SK-N-SH treated with all-trans-retinoic acid at 6 μM for 48 hours (cell line): ENCODE measurements around the gene ADAP2.

ENCODE experiments used
- ATAC-seq: fragments of 200-7000 bp; cut with Tn5 transposase; 3 replicates; pipeline ENCODE4 v1.9.1; 2020; ENCODE audit warnings: mild to moderate bottlenecking, moderate library complexity
- ARNTL ChIP-seq: fragments of 450-650 bp; formaldehyde crosslinking; IDR thresholded peaks from 2 replicates; pipeline ENCODE4 v1.5.0; 2020; ENCODE audit warnings: low read depth, mild to moderate bottlenecking, moderate library complexity, borderline replicate concordance
- BACH2 ChIP-seq: fragments of 250-450 bp; sonication (Bioruptor Pico); IDR thresholded peaks from 2 replicates; pipeline ENCODE4 v1.9.0; 2021; ENCODE audit warnings: mild to moderate bottlenecking, borderline replicate concordance
- CREB5 ChIP-seq: fragments of 250-450 bp; sonication (Bioruptor Pico); IDR thresholded peaks from 2 replicates; pipeline ENCODE4 v1.5.1; 2020; ENCODE audit warnings: low read depth, mild to moderate bottlenecking, moderate library complexity
- CSDC2 ChIP-seq: fragments of 250-450 bp; sonication (Bioruptor Pico); IDR thresholded peaks from 2 replicates; pipeline ENCODE4 v1.5.0; 2020; ENCODE audit warnings: mild to moderate bottlenecking, moderate library complexity
- GLIS3 ChIP-seq: fragments of 250-450 bp; sonication (Bioruptor Pico); IDR thresholded peaks from 2 replicates; pipeline ENCODE4 v1.5.0; 2020; ENCODE audit warnings: mild to moderate bottlenecking, moderate library complexity
- ISL1 ChIP-seq: fragments of 250-450 bp; sonication (Bioruptor Pico); IDR thresholded peaks from 2 replicates; pipeline ENCODE4 v2.1.2; 2022; ENCODE audit warnings: mild to moderate bottlenecking, moderate library complexity
- OSR1 ChIP-seq: fragments of 250-450 bp; sonication (Bioruptor Pico); IDR thresholded peaks from 2 replicates; pipeline ENCODE4 v1.8.0; 2022; ENCODE audit warnings: moderate library complexity, mild to moderate bottlenecking, inconsistent platforms
- PATZ1 ChIP-seq: fragments of 250-450 bp; sonication (Bioruptor Pico); IDR thresholded peaks from 2 replicates; pipeline ENCODE4 v1.8.0; 2020; ENCODE audit warnings: mild to moderate bottlenecking, moderate library complexity, borderline replicate concordance
- POU6F1 ChIP-seq: fragments of 250-450 bp; sonication (Bioruptor Pico); IDR thresholded peaks from 2 replicates; pipeline ENCODE4 v1.8.0; 2021; ENCODE audit warnings: low read depth, mild to moderate bottlenecking, moderate library complexity, borderline replicate concordance
- PPARA ChIP-seq: fragments of 250-450 bp; sonication (Bioruptor Pico); IDR thresholded peaks from 2 replicates; pipeline ENCODE4 v1.5.0; 2020; ENCODE audit warnings: mild to moderate bottlenecking, borderline replicate concordance
- RARB ChIP-seq: fragments of 250-450 bp; sonication (Bioruptor Pico); IDR thresholded peaks from 2 replicates; pipeline ENCODE4 v1.8.0; 2021; ENCODE audit warnings: mild to moderate bottlenecking, moderate library complexity
- SNAI2 ChIP-seq: fragments of 250-450 bp; sonication (Bioruptor Pico); IDR thresholded peaks from 2 replicates; pipeline ENCODE4 v1.5.0; 2020; ENCODE audit warnings: mild to moderate bottlenecking, moderate library complexity
- TCF4 ChIP-seq: fragments of 250-450 bp; sonication (Bioruptor Pico); IDR thresholded peaks from 2 replicates; pipeline ENCODE4 v1.8.0; 2021; ENCODE audit warnings: mild to moderate bottlenecking, moderate library complexity, borderline replicate concordance
- TOX ChIP-seq: fragments of 250-450 bp; sonication (Bioruptor Pico); IDR thresholded peaks from 2 replicates; pipeline ENCODE4 v1.8.0; 2021; ENCODE audit warnings: mild to moderate bottlenecking, moderate library complexity, borderline replicate concordance
- TSHZ2 ChIP-seq: fragments of 250-450 bp; sonication (Bioruptor Pico); IDR thresholded peaks from 2 replicates; pipeline ENCODE4 v1.5.0; 2020; ENCODE audit warnings: mild to moderate bottlenecking, moderate library complexity
- ZC3H10 ChIP-seq: fragments of 250-450 bp; sonication (Bioruptor Pico); IDR thresholded peaks from 2 replicates; pipeline ENCODE4 v1.5.1; 2021; ENCODE audit warnings: mild to moderate bottlenecking, moderate library complexity
- ZFP3 ChIP-seq: fragments of 250-450 bp; sonication (Bioruptor Pico); IDR thresholded peaks from 2 replicates; pipeline ENCODE4 v1.5.0; 2020; ENCODE audit warnings: mild to moderate bottlenecking, moderate library complexity
- ZNF565 ChIP-seq: fragments of 450-650 bp; formaldehyde crosslinking; conservative IDR thresholded peaks from 2 replicates; pipeline ENCODE4 v1.5.0; 2020; ENCODE audit warnings: low read depth, mild to moderate bottlenecking, moderate library complexity
- ZNF70 ChIP-seq: fragments of 450-650 bp; formaldehyde crosslinking; IDR thresholded peaks from 2 replicates; pipeline ENCODE4 v1.5.0; 2020; ENCODE audit warnings: mild to moderate bottlenecking, moderate library complexity

The ADAP2 gene

GRCh38 chr17:30952638-30953393 lies 31.1 kb downstream of the ADAP2 start:
- ATAC-seq: no peak
- TF ChIP-seq ZFP3 (CRISPR knock-in tag) (no peak), TCF4 (no peak), CREB5 (no peak), ZNF70 (CRISPR knock-in tag) (no peak), CSDC2 (no peak), RARB (CRISPR knock-in tag) (no peak), ZNF565 (CRISPR knock-in tag) (no peak), ZC3H10 (CRISPR knock-in tag) (no peak), OSR1 (CRISPR knock-in tag) (no peak), PATZ1 (no peak), POU6F1 (CRISPR knock-in tag) (no peak), TOX (CRISPR knock-in tag) (no peak), ISL1 (CRISPR knock-in tag) (no peak), TSHZ2 (CRISPR knock-in tag) (no peak), PPARA (no peak), ARNTL (CRISPR knock-in tag) (no peak), SNAI2 (CRISPR knock-in tag) (no peak)
- TF ChIP-seq, all 23 proteins: peak for 0

GRCh38 chr17:30954046-30954830 lies 32.5 kb downstream of the ADAP2 start:
- no peak for ATAC-seq
- TF ChIP-seq TSHZ2 (CRISPR knock-in tag) (no peak), POU6F1 (CRISPR knock-in tag) (no peak), ZNF70 (CRISPR knock-in tag) (no peak), PATZ1 (no peak), CSDC2 (no peak), BACH2 (CRISPR knock-in tag) (no peak), PPARA (no peak), GLIS3 (CRISPR knock-in tag) (no peak), TCF4 (no peak)
